SU-DHL-6 (cell line): Measurements from ENCODE around the gene HS6ST3.

ENCODE experiments used
- EZH2phosphoT487 ChIP-seq: fragments of 200-600 bp; sonication (generic), shearing (Covaris generic); conservative IDR thresholded peaks from 2 replicates; pipeline ENCODE4 v1.6.1; 2018; ENCODE audit warnings: mild to moderate bottlenecking, antibody characterized with exemption, low read length, moderate library complexity, mixed read lengths
- TF ChIP-seq, protein P1 (sequence below): fragments of 200-600 bp; sonication (generic); IDR thresholded peaks from one replicate; pipeline ENCODE4 v1.5.1; 2017; ENCODE audit warnings: antibody characterized with exemption, mild to moderate bottlenecking, low read length, moderate library complexity; ENCODE audit not compliant: insufficient read depth, poor library complexity, severe bottlenecking

GRCh38 chr13:96728463-96728862 is 638.6 kb downstream of the HS6ST3 start:
- TF ChIP-seq, protein P1, sequence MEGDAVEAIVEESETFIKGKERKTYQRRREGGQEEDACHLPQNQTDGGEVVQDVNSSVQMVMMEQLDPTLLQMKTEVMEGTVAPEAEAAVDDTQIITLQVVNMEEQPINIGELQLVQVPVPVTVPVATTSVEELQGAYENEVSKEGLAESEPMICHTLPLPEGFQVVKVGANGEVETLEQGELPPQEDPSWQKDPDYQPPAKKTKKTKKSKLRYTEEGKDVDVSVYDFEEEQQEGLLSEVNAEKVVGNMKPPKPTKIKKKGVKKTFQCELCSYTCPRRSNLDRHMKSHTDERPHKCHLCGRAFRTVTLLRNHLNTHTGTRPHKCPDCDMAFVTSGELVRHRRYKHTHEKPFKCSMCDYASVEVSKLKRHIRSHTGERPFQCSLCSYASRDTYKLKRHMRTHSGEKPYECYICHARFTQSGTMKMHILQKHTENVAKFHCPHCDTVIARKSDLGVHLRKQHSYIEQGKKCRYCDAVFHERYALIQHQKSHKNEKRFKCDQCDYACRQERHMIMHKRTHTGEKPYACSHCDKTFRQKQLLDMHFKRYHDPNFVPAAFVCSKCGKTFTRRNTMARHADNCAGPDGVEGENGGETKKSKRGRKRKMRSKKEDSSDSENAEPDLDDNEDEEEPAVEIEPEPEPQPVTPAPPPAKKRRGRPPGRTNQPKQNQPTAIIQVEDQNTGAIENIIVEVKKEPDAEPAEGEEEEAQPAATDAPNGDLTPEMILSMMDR, result no peak
- no peak for TF ChIP-seq EZH2phosphoT487
